ENCODE measurements around the gene SLC6A13. TPM values are rescaled to one million over a fixed set of nuclear protein-coding genes. Genes with fewer than 3 reads are reported as not detected.
A peak's percentile ranks its signal among the peaks of the same experiment; 100 is the strongest.

SLC6A13 gene
- total RNA-seq, 6 experiments from 2014 or later: 2.0 to 70.6 (median 14.4) TPM

GRCh38 chr12:288687-289086 lies 26.1 kb upstream of the SLC6A13 start:
- TF ChIP-seq CTCF (IDR thresholded peaks at IDR 0.05) (no peak), POLR2A (IDR thresholded peaks at IDR 0.05) (no peak)
- H3K9me3 ChIP-seq: no peaks in the 10 kb centered on the region
- peak in 2 of 3 donors; percentile 55 to 76 for DNase-seq
- H3K4me3 ChIP-seq: no peak overlapping the region
- no peaks in the 10 kb centered on the region for H3K27me3 ChIP-seq
- H3K36me3 ChIP-seq: peaks cover 0 to 45% (median 10%) of the 10 kb centered on the region in 4 donors
- intact Hi-C loops (cut with DNase I): no loop called here
- ATAC-seq: peak; percentile 55 to 94 (median 66)
- 42% methylated on average over 5 of the region's 5 CpGs for WGBS (ENCODE audit: insufficient coverage, low coverage, low lambda C conversion rate, missing lambda C conversion rate)
- H3K27ac ChIP-seq: no peak overlapping the region
- no peaks in the 10 kb centered on the region for H3K4me1 ChIP-seq

- H3K9me3 ChIP-seq: no peaks in the 10 kb centered on the region
- TF ChIP-seq POLR2A (IDR thresholded peaks at IDR 0.05): no peak
- TF ChIP-seq CTCF (IDR thresholded peaks at IDR 0.05): no peak
- WGBS (ENCODE audit: insufficient coverage, low coverage, low lambda C conversion rate, missing lambda C conversion rate): 88% methylated on average over 4 of the region's 5 CpGs
- H3K4me3 ChIP-seq: no peak overlapping the region
- H3K4me1 ChIP-seq: no peaks in the 10 kb centered on the region
- intact Hi-C loops (cut with DNase I): no loop called here
- ATAC-seq: no peak
- no peaks in the 10 kb centered on the region for H3K27me3 ChIP-seq
- DNase-seq: no peak
- H3K27ac ChIP-seq: no peak overlapping the region
- H3K36me3 ChIP-seq: peaks cover 0 to 33% (median 4%) of the 10 kb centered on the region in 4 donors
Observed at GRCh38 chr12:286531-287300, 24.1 kb upstream of the SLC6A13 start.

GRCh38 chr12:278046-278445 lies 15.4 kb upstream of the SLC6A13 start:
- intact Hi-C loops (cut with DNase I): no loop called here
- Histone ChIP-seq H3K27me3 (no peaks in the 10 kb centered on the region), H3K36me3 (peaks cover 0 to 3% (median 0%) of the 10 kb centered on the region in 4 donors), H3K27ac (no peak overlapping the region), H3K9me3 (no peaks in the 10 kb centered on the region), H3K4me1 (no peaks in the 10 kb centered on the region), H3K4me3 (no peak overlapping the region)
- ATAC-seq (no peak), DNase-seq (no peak)
- WGBS (ENCODE audit: insufficient coverage, low coverage, low lambda C conversion rate, missing lambda C conversion rate): 93% methylated on average over 5 of the region's 5 CpGs
- TF ChIP-seq CTCF (IDR thresholded peaks at IDR 0.05): no peak
- TF ChIP-seq POLR2A (IDR thresholded peaks at IDR 0.05): no peak

GRCh38 chr12:275812-276211 lies 13.2 kb upstream of the SLC6A13 start:
- H3K27me3 ChIP-seq: no peaks in the 10 kb centered on the region
- H3K36me3 ChIP-seq: no peaks in the 10 kb centered on the region
- H3K4me1 ChIP-seq: no peaks in the 10 kb centered on the region
- no peak for ATAC-seq
- no peaks in the 10 kb centered on the region for H3K9me3 ChIP-seq
- no peak overlapping the region for H3K27ac ChIP-seq
- intact Hi-C loops (cut with DNase I): no loop called here
- DNase-seq: no peak
- 80% methylated on average over 6 of the region's 6 CpGs for WGBS (ENCODE audit: insufficient coverage, low coverage, low lambda C conversion rate, missing lambda C conversion rate)
- TF ChIP-seq POLR2A (IDR thresholded peaks at IDR 0.05) (no peak), CTCF (IDR thresholded peaks at IDR 0.05) (no peak)
- no peak overlapping the region for H3K4me3 ChIP-seq

Measured in right lobe of liver (tissue), 6 donors.